ENCODE measurements around the gene SPTB.

The SPTB gene

GRCh38 chr14:64763801-64764621 is 115.7 kb downstream of the SPTB start:
- no peak overlapping the region for H3K4me3 ChIP-seq (ENCODE audit: low read depth, low read length)

DNA sequence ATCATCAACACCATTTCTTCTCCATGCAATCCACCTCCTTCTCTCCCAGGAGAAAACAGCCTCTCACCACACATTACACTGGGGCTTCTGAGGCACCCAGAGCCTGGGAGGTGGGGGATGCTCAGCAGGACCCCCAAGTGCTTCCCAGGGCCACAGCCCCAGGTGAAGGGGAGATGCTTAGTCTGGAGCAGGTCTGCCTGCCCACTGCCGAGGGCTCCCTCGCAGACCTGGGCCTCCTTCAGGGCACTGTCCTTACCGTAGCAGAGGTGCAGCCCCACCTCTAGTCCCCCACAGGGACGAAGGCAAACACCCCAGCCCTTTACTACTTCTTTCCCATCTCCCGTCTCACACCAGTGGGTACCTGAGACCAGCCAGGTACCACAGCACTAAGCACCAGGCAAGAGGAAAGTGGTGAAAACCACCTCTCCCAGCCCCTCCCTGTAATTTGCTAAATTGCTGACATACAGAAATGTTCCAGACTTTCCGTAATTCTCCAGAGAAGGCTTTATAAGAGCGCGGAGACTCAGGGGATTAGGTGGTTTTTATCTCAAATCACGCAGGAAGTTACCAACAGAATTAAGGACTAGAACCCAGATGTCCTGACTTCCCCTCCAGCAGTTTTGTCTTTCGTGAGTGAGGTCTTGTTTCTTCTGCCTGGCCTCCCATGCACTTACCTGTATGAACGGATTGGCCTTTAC is 116.5 kb downstream of the SPTB start:
- Histone ChIP-seq H3K27ac (no peak overlapping the region), H3K4me3 (ENCODE audit: low read depth, low read length) (no peak overlapping the region), H3K36me3 (ENCODE audit: control insufficient read depth, insufficient read depth, low read length) (no peaks in the 10 kb centered on the region), H3K79me2 (no peaks in the 10 kb centered on the region), H3K9ac (no peak overlapping the region), H3K4me1 (peaks cover 29% of the 10 kb centered on the region), H3K4me2 (ENCODE audit: low read length) (no peak overlapping the region), H3K9me3 (ENCODE audit: control insufficient read depth, low read length) (no peaks in the 10 kb centered on the region), H2AFZ (no peak overlapping the region), H3K27me3 (ENCODE audit: control insufficient read depth, insufficient read depth, low read length) (no peaks in the 10 kb centered on the region)
- TF ChIP-seq, protein P1, sequence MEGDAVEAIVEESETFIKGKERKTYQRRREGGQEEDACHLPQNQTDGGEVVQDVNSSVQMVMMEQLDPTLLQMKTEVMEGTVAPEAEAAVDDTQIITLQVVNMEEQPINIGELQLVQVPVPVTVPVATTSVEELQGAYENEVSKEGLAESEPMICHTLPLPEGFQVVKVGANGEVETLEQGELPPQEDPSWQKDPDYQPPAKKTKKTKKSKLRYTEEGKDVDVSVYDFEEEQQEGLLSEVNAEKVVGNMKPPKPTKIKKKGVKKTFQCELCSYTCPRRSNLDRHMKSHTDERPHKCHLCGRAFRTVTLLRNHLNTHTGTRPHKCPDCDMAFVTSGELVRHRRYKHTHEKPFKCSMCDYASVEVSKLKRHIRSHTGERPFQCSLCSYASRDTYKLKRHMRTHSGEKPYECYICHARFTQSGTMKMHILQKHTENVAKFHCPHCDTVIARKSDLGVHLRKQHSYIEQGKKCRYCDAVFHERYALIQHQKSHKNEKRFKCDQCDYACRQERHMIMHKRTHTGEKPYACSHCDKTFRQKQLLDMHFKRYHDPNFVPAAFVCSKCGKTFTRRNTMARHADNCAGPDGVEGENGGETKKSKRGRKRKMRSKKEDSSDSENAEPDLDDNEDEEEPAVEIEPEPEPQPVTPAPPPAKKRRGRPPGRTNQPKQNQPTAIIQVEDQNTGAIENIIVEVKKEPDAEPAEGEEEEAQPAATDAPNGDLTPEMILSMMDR (IDR thresholded peaks at IDR 0.05), result no peak

More at GRCh38 chr14:64763801-64764621, 115.7 kb downstream of the SPTB start:
- no peak overlapping the region for H3K9ac ChIP-seq
- peak overlapping the region; percentile 16 for H2AFZ ChIP-seq
- H3K4me1 ChIP-seq, result peaks cover 25% of the 10 kb centered on the region
- H3K27ac ChIP-seq, result no peak overlapping the region
- TF ChIP-seq, protein P1 (IDR thresholded peaks at IDR 0.05), result no peak
- no peaks in the 10 kb centered on the region for H3K79me2 ChIP-seq
- no peaks in the 10 kb centered on the region for H3K9me3 ChIP-seq (ENCODE audit: control insufficient read depth, low read length)
- no peak overlapping the region for H3K4me2 ChIP-seq (ENCODE audit: low read length)
- H3K27me3 ChIP-seq (ENCODE audit: control insufficient read depth, insufficient read depth, low read length), result no peaks in the 10 kb centered on the region
- H3K36me3 ChIP-seq (ENCODE audit: control insufficient read depth, insufficient read depth, low read length), result no peaks in the 10 kb centered on the region

- TF ChIP-seq, protein P1 (IDR thresholded peaks at IDR 0.05), result no peak
Observed at GRCh38 chr14:64762044-64763034, 117.4 kb downstream of the SPTB start.

GRCh38 chr14:64761441-64762043 is 118.2 kb downstream of the SPTB start:
- Histone ChIP-seq H3K36me3 (ENCODE audit: control insufficient read depth, insufficient read depth, low read length) (no peaks in the 10 kb centered on the region), H3K79me2 (no peaks in the 10 kb centered on the region), H3K9me3 (ENCODE audit: control insufficient read depth, low read length) (no peaks in the 10 kb centered on the region), H3K27me3 (ENCODE audit: control insufficient read depth, insufficient read depth, low read length) (no peaks in the 10 kb centered on the region), H3K4me3 (ENCODE audit: low read depth, low read length) (no peak overlapping the region), H3K4me1 (peaks cover 40% of the 10 kb centered on the region), H3K27ac (peak overlapping the region; percentile 66), H2AFZ (peak overlapping the region; percentile 65), H3K9ac (no peak overlapping the region), H3K4me2 (ENCODE audit: low read length) (peak overlapping the region; percentile 27)
- TF ChIP-seq, protein P1 (IDR thresholded peaks at IDR 0.05), result no peak

More at GRCh38 chr14:64762044-64763034, 117.4 kb downstream of the SPTB start:
- H2AFZ ChIP-seq, result peak overlapping the region; percentile 65
- no peaks in the 10 kb centered on the region for H3K27me3 ChIP-seq (ENCODE audit: control insufficient read depth, insufficient read depth, low read length)
- H3K4me3 ChIP-seq (ENCODE audit: low read depth, low read length), result no peak overlapping the region
- H3K27ac ChIP-seq, result peak overlapping the region; percentile 66
- no peak overlapping the region for H3K9ac ChIP-seq
- H3K4me1 ChIP-seq, result peaks cover 38% of the 10 kb centered on the region
- H3K9me3 ChIP-seq (ENCODE audit: control insufficient read depth, low read length), result no peaks in the 10 kb centered on the region
- H3K36me3 ChIP-seq (ENCODE audit: control insufficient read depth, insufficient read depth, low read length), result no peaks in the 10 kb centered on the region
- no peaks in the 10 kb centered on the region for H3K79me2 ChIP-seq
- peak overlapping the region; percentile 27 for H3K4me2 ChIP-seq (ENCODE audit: low read length)

All from parathyroid adenoma (tissue), 2 donors.